Measurements from ENCODE around the gene IL6R.
A peak's percentile ranks its signal among the peaks of the same experiment; 100 is the strongest.

Gene IL6R

GRCh38 chr1:154474802-154475201, 69.7 kb downstream of the IL6R start:
- Histone ChIP-seq H3K4me3 (ENCODE audit: severe bottlenecking) (no peak overlapping the region), H3K9me3 (ENCODE audit: severe bottlenecking) (no peaks in the 10 kb centered on the region), H3K27me3 (ENCODE audit: insufficient read depth, poor library complexity, severe bottlenecking) (no peaks in the 10 kb centered on the region), H3K4me1 (ENCODE audit: insufficient read depth, poor library complexity, severe bottlenecking) (peaks cover 16% of the 10 kb centered on the region), H3K36me3 (ENCODE audit: low read depth) (no peaks in the 10 kb centered on the region), H3K27ac (ENCODE audit: poor library complexity, severe bottlenecking) (peak overlapping the region; percentile 57)
- TF ChIP-seq CTCF (IDR thresholded peaks at IDR 0.05; ENCODE audit: poor library complexity, severe bottlenecking) = no peak
- peak; percentile 52 for ATAC-seq (ENCODE audit: low read depth)
- no peak for DNase-seq (ENCODE audit: low spot score)

- DNase-seq (ENCODE audit: low spot score) (no peak), ATAC-seq (ENCODE audit: low read depth) (peak; percentile 30; the same call in 2 of the 3 replicates)
- H3K36me3 ChIP-seq (ENCODE audit: low read depth) = no peaks in the 10 kb centered on the region
- no peak for TF ChIP-seq CTCF (IDR thresholded peaks at IDR 0.05; ENCODE audit: poor library complexity, severe bottlenecking)
- no peak overlapping the region for H3K4me3 ChIP-seq (ENCODE audit: severe bottlenecking)
- H3K27me3 ChIP-seq (ENCODE audit: insufficient read depth, poor library complexity, severe bottlenecking) = no peaks in the 10 kb centered on the region
- H3K27ac ChIP-seq (ENCODE audit: poor library complexity, severe bottlenecking) = peak overlapping the region; percentile 57
- H3K4me1 ChIP-seq (ENCODE audit: insufficient read depth, poor library complexity, severe bottlenecking) = peaks cover 16% of the 10 kb centered on the region
- no peaks in the 10 kb centered on the region for H3K9me3 ChIP-seq (ENCODE audit: severe bottlenecking)
Observed at GRCh38 chr1:154476791-154477190, 71.6 kb downstream of the IL6R start.

- Histone ChIP-seq H3K4me1 (ENCODE audit: insufficient read depth, poor library complexity, severe bottlenecking) (peaks cover 16% of the 10 kb centered on the region), H3K27me3 (ENCODE audit: insufficient read depth, poor library complexity, severe bottlenecking) (no peaks in the 10 kb centered on the region), H3K27ac (ENCODE audit: poor library complexity, severe bottlenecking) (no peak overlapping the region), H3K36me3 (ENCODE audit: low read depth) (no peaks in the 10 kb centered on the region), H3K4me3 (ENCODE audit: severe bottlenecking) (no peak overlapping the region), H3K9me3 (ENCODE audit: severe bottlenecking) (no peaks in the 10 kb centered on the region)
- TF ChIP-seq CTCF (IDR thresholded peaks at IDR 0.05; ENCODE audit: poor library complexity, severe bottlenecking) = no peak
- no peak for DNase-seq (ENCODE audit: low spot score)
- no peak for ATAC-seq (ENCODE audit: low read depth)
Observed at GRCh38 chr1:154478013-154478412, 72.9 kb downstream of the IL6R start.

GRCh38 chr1:154478639-154479038, 73.5 kb downstream of the IL6R start:
- DNase-seq (ENCODE audit: low spot score) = no peak
- Histone ChIP-seq H3K27me3 (ENCODE audit: insufficient read depth, poor library complexity, severe bottlenecking) (no peaks in the 10 kb centered on the region), H3K36me3 (ENCODE audit: low read depth) (no peaks in the 10 kb centered on the region), H3K9me3 (ENCODE audit: severe bottlenecking) (no peaks in the 10 kb centered on the region), H3K27ac (ENCODE audit: poor library complexity, severe bottlenecking) (no peak overlapping the region), H3K4me1 (ENCODE audit: insufficient read depth, poor library complexity, severe bottlenecking) (peaks cover 16% of the 10 kb centered on the region), H3K4me3 (ENCODE audit: severe bottlenecking) (no peak overlapping the region)
- ATAC-seq (ENCODE audit: low read depth) = no peak
- peak; percentile 23 for TF ChIP-seq CTCF (IDR thresholded peaks at IDR 0.05; ENCODE audit: poor library complexity, severe bottlenecking)

- no peaks in the 10 kb centered on the region for H3K27me3 ChIP-seq (ENCODE audit: insufficient read depth, poor library complexity, severe bottlenecking)
- H3K36me3 ChIP-seq (ENCODE audit: low read depth) = no peaks in the 10 kb centered on the region
- ATAC-seq (ENCODE audit: low read depth) = peak; percentile 86
- no peak overlapping the region for H3K4me3 ChIP-seq (ENCODE audit: severe bottlenecking)
- DNase-seq (ENCODE audit: low spot score) = no peak
- TF ChIP-seq CTCF (IDR thresholded peaks at IDR 0.05; ENCODE audit: poor library complexity, severe bottlenecking) = peak; percentile 96
- peaks cover 11% of the 10 kb centered on the region for H3K4me1 ChIP-seq (ENCODE audit: insufficient read depth, poor library complexity, severe bottlenecking)
- no peaks in the 10 kb centered on the region for H3K9me3 ChIP-seq (ENCODE audit: severe bottlenecking)
- H3K27ac ChIP-seq (ENCODE audit: poor library complexity, severe bottlenecking) = no peak overlapping the region
Observed at GRCh38 chr1:154479764-154480421, 74.8 kb downstream of the IL6R start.

Data from RWPE2 (cell line).